ENCODE data around the gene TERT. TPM values are rescaled to one million over a fixed set of nuclear protein-coding genes. Genes with fewer than 3 reads are reported as not detected.

Gene TERT
- total RNA-seq, 2 experiments from 2014 or later = 0.55 to 0.84 TPM

DNA sequence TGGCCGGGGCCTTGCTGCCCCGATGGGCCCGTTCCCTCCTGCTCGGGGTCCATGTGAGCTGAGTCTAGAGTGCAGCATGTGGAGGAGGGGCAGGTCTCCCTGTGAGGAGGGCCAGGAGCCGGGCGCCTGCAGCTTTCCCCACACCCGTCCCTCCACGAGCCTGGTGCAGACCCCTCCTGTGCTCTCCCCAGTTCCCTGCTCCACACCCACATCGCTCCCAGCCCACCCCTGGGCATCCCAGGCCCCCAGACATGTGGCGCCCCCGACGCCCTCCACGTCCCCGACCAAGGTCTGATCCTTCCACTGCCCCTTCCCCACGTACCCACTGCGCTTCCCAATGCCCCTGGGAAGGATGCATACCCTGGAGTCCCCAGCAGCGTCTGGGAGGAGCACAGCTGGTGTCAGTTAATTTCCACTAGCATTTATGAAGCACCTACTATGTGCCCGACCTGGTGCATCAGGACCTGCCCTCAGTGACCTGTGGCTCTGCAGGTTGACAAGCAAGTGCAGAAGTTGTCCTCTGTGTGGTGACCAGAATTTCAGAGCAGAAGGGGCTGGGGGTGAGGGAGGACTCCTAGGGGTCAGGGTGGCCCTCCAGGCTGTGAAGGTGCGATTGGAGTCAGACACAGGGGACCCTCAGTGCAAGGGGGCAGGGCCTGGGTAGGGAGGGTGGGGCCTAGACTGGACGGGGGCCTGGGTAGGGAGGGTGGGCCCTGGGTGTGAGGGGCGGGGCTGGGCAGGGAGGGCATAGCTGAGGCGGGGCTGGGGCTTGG, 80.5 kb downstream of the TERT start:
- H3K4me1 Mint-ChIP-seq (ENCODE audit: low read depth) = no peaks in the 10 kb centered on the region
- no peaks in the 10 kb centered on the region for H3K27me3 Mint-ChIP-seq
- POLR2A ChIA-PET = no interaction called here
- Histone ChIP-seq H3K4me1 (ENCODE audit: insufficient read depth, low read length) (no peaks in the 10 kb centered on the region), H3K4me3 (ENCODE audit: low read length) (no peak overlapping the region), H3K9me3 (ENCODE audit: control insufficient read depth in 1 of 2, insufficient read depth in 1 of 2, low read length in 2 of 2) (peaks cover 0 to 15% of the 10 kb centered on the region in 2 experiments), H3K36me3 (ENCODE audit: insufficient read depth, low read length) (no peaks in the 10 kb centered on the region), H3K27me3 (ENCODE audit: control insufficient read depth in 1 of 2, insufficient read depth in 2 of 2, low read length in 2 of 2) (no peaks in the 10 kb centered on the region), H3K27ac (ENCODE audit: low read depth in 1 of 2, low read length in 2 of 2) (no peak overlapping the region)
- H3K4me3 Mint-ChIP-seq = no peak overlapping the region
- TF ChIP-seq, protein P1, sequence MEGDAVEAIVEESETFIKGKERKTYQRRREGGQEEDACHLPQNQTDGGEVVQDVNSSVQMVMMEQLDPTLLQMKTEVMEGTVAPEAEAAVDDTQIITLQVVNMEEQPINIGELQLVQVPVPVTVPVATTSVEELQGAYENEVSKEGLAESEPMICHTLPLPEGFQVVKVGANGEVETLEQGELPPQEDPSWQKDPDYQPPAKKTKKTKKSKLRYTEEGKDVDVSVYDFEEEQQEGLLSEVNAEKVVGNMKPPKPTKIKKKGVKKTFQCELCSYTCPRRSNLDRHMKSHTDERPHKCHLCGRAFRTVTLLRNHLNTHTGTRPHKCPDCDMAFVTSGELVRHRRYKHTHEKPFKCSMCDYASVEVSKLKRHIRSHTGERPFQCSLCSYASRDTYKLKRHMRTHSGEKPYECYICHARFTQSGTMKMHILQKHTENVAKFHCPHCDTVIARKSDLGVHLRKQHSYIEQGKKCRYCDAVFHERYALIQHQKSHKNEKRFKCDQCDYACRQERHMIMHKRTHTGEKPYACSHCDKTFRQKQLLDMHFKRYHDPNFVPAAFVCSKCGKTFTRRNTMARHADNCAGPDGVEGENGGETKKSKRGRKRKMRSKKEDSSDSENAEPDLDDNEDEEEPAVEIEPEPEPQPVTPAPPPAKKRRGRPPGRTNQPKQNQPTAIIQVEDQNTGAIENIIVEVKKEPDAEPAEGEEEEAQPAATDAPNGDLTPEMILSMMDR (IDR thresholded peaks at IDR 0.05) = no peak
- DNase-seq (no peak), ATAC-seq (ENCODE audit: poor library complexity) (no peak)
- H3K9me3 Mint-ChIP-seq = no peaks in the 10 kb centered on the region
- no peaks in the 10 kb centered on the region for H3K36me3 Mint-ChIP-seq (ENCODE audit: low read depth)
- intact Hi-C loops (cut with DNase I, micrococcal nuclease) = no loop called here
- CTCF ChIA-PET = no interaction called here
- H3K27ac Mint-ChIP-seq = no peak overlapping the region

DNA sequence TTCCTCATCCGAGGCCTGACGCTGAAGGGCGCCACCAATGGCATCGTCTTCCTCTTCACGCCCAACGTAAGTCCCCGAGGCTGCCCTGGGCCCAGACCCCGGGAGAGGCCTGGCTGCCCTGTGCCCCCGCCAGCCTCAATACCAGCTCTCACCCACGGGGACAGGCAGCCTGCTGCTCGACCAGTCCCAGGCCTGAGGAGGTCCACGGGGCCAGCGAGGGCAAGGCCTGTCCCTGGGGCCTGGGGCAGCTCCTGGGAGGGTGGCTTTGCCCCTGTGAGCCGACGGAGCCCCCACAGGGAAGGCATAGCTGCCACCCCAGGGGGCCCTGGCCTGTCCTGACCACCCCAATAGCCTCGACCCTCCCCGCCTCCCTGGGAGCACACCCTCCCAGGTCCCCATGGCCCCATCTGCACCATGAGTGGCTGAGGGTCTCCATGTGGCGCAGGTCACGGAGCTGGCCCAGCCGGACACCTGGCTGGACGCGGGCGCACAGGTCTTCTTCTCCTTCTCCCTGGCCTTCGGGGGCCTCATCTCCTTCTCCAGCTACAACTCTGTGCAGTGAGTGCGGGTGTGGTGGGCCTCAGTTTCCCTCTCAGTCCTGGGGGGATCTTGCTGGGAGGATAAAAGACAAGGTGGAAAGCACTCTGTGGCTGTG, 81.2 kb downstream of the TERT start:
- H3K9me3 Mint-ChIP-seq = no peaks in the 10 kb centered on the region
- no peak overlapping the region for H3K27ac Mint-ChIP-seq
- Histone ChIP-seq H3K36me3 (ENCODE audit: insufficient read depth, low read length) (no peaks in the 10 kb centered on the region), H3K4me3 (ENCODE audit: low read length) (no peak overlapping the region), H3K27me3 (ENCODE audit: control insufficient read depth in 1 of 2, insufficient read depth in 2 of 2, low read length in 2 of 2) (no peaks in the 10 kb centered on the region), H3K4me1 (ENCODE audit: insufficient read depth, low read length) (no peaks in the 10 kb centered on the region), H3K9me3 (ENCODE audit: control insufficient read depth in 1 of 2, insufficient read depth in 1 of 2, low read length in 2 of 2) (peaks cover 0 to 15% of the 10 kb centered on the region in 2 experiments), H3K27ac (ENCODE audit: low read depth in 1 of 2, low read length in 2 of 2) (no peak overlapping the region)
- DNase-seq (no peak), ATAC-seq (ENCODE audit: poor library complexity) (no peak)
- no peak overlapping the region for H3K4me3 Mint-ChIP-seq
- no peaks in the 10 kb centered on the region for H3K36me3 Mint-ChIP-seq (ENCODE audit: low read depth)
- intact Hi-C loops (cut with DNase I, micrococcal nuclease) = no loop called here
- H3K27me3 Mint-ChIP-seq = no peaks in the 10 kb centered on the region
- POLR2A ChIA-PET = no interaction called here
- TF ChIP-seq, protein P1 (IDR thresholded peaks at IDR 0.05) = no peak
- CTCF ChIA-PET = no interaction called here
- H3K4me1 Mint-ChIP-seq (ENCODE audit: low read depth) = no peaks in the 10 kb centered on the region

GRCh38 chr5:1212881-1213280, 82.0 kb downstream of the TERT start:
- no peak overlapping the region for H3K4me3 ChIP-seq (ENCODE audit: low read length)
- no peaks in the 10 kb centered on the region for H3K27me3 Mint-ChIP-seq
- ChIA-PET CTCF (no interaction called here), POLR2A (no interaction called here)
- no peaks in the 10 kb centered on the region for H3K27me3 ChIP-seq (ENCODE audit: control insufficient read depth in 1 of 2, insufficient read depth in 2 of 2, low read length in 2 of 2)
- H3K36me3 ChIP-seq (ENCODE audit: insufficient read depth, low read length) = no peaks in the 10 kb centered on the region
- peaks cover 0 to 15% of the 10 kb centered on the region in 2 experiments for H3K9me3 ChIP-seq (ENCODE audit: control insufficient read depth in 1 of 2, insufficient read depth in 1 of 2, low read length in 2 of 2)
- no peaks in the 10 kb centered on the region for H3K4me1 Mint-ChIP-seq (ENCODE audit: low read depth)
- no peaks in the 10 kb centered on the region for H3K4me1 ChIP-seq (ENCODE audit: insufficient read depth, low read length)
- H3K27ac ChIP-seq (ENCODE audit: low read depth in 1 of 2, low read length in 2 of 2) = no peak overlapping the region
- H3K4me3 Mint-ChIP-seq = no peak overlapping the region
- intact Hi-C loops (cut with DNase I, micrococcal nuclease) = no loop called here
- no peaks in the 10 kb centered on the region for H3K36me3 Mint-ChIP-seq (ENCODE audit: low read depth)
- TF ChIP-seq, protein P1 (IDR thresholded peaks at IDR 0.05) = no peak
- DNase-seq = no peak
- no peak overlapping the region for H3K27ac Mint-ChIP-seq
- no peak for ATAC-seq (ENCODE audit: poor library complexity)
- no peaks in the 10 kb centered on the region for H3K9me3 Mint-ChIP-seq

All from CD4-positive, alpha-beta T cell (primary cell).